ENCODE measurements around the gene GOLGA3. TPM values are rescaled to one million over a fixed set of nuclear protein-coding genes. Genes with fewer than 3 reads are reported as not detected.

The GOLGA3 gene
- total and polyA plus RNA-seq, 9 of the 15 experiments (the other 6 are each of a cell fraction or from before 2014, with no cell fraction given), result 1.9 to 48.1 (median 18.4) TPM

DNA sequence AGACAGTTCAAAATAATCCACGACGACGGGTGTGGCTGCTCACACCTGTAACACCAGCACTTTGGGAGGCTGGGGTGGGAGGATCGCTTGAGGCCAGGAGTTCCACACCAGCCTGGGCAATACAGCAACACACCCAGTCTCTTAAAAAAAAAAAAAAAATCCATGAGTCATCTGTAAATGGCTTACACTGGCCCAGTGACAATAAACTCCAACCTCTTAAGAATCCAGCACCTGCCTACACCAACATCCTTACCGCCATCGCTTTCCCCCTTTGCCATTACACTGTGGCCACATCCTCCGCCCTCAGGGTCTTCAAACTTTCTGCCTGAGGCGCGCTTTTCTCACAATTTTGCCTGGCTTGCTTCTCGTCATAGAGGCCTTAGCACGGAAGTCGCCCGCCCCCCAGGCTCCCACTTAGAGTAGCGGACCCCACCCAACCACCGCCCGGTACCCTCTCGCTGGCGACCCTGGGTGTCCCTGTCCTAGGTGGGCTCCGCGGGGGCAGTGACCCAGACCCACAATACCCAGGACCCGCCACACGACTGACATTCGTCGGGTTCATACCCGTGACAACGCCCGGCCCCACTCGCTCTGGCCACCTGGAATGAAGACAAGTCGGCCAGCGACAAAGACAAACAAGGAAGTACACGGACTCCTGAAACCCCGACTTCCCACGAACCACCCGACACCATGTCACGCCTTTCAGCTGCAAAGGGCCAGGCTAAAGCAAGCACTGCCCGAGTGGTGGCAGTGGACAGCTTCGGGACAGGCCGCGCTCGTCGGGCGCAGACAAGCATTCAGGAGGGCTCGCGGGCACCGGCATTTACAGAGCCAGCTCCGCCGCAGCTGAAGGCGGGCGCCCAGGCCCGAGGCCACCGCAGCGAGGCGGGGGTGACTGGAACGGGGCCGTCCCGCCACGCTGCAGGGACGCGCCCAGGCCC, 636 bp downstream of the GOLGA3 start (continued):
- TF ChIP-seq, protein P1, sequence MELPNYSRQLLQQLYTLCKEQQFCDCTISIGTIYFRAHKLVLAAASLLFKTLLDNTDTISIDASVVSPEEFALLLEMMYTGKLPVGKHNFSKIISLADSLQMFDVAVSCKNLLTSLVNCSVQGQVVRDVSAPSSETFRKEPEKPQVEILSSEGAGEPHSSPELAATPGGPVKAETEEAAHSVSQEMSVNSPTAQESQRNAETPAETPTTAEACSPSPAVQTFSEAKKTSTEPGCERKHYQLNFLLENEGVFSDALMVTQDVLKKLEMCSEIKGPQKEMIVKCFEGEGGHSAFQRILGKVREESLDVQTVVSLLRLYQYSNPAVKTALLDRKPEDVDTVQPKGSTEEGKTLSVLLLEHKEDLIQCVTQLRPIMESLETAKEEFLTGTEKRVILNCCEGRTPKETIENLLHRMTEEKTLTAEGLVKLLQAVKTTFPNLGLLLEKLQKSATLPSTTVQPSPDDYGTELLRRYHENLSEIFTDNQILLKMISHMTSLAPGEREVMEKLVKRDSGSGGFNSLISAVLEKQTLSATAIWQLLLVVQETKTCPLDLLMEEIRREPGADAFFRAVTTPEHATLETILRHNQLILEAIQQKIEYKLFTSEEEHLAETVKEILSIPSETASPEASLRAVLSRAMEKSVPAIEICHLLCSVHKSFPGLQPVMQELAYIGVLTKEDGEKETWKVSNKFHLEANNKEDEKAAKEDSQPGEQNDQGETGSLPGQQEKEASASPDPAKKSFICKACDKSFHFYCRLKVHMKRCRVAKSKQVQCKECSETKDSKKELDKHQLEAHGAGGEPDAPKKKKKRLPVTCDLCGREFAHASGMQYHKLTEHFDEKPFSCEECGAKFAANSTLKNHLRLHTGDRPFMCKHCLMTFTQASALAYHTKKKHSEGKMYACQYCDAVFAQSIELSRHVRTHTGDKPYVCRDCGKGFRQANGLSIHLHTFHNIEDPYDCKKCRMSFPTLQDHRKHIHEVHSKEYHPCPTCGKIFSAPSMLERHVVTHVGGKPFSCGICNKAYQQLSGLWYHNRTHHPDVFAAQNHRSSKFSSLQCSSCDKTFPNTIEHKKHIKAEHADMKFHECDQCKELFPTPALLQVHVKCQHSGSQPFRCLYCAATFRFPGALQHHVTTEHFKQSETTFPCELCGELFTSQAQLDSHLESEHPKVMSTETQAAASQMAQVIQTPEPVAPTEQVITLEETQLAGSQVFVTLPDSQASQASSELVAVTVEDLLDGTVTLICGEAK (IDR thresholded peaks at IDR 0.05), result peak; percentile 42; the same call in 1 of the 2 replicates
- TF ChIP-seq, protein P1 (CRISPR knock-in tag; IDR thresholded peaks at IDR 0.05), result no peak
- TF ChIP-seq BCOR (IDR thresholded peaks at IDR 0.05) (no peak), SRSF3 (IDR thresholded peaks at IDR 0.05; ENCODE audit: insufficient read depth, low read length) (no peak), ZNF668 (CRISPR knock-in tag; IDR thresholded peaks at IDR 0.05) (no peak), ZKSCAN1 (IDR thresholded peaks at IDR 0.05; ENCODE audit: low read depth, low read length) (no peak), ZNF282 (CRISPR knock-in tag; IDR thresholded peaks at IDR 0.05) (0 out of 2 replicates have a peak, but pooled peaks have one; percentile 42), PHB (CRISPR knock-in tag; IDR thresholded peaks at IDR 0.05) (no peak), POU5F1 (IDR thresholded peaks at IDR 0.05; ENCODE audit: borderline replicate concordance, low read depth, low read length, partially characterized antibody) (no peak), FOXP1 (CRISPR knock-in tag; IDR thresholded peaks at IDR 0.05) (no peak), TARDBP (IDR thresholded peaks at IDR 0.05) (no peak), PRPF4 (IDR thresholded peaks at IDR 0.05; ENCODE audit: insufficient read depth, low read depth, low read length, poor library complexity, severe bottlenecking) (no peak), DNMT1 (IDR thresholded peaks at IDR 0.05) (no peak), NFE2 (IDR thresholded peaks at IDR 0.05; ENCODE audit: low read depth) (peak; percentile 64), ZNF384 (IDR thresholded peaks at IDR 0.05; ENCODE audit: low read depth, low read length) (peak; percentile 93), SMARCE1 (IDR thresholded peaks at IDR 0.05) (0 out of 2 replicates have a peak, but pooled peaks have one; percentile 16), NKRF (IDR thresholded peaks at IDR 0.05; ENCODE audit: borderline replicate concordance) (peak; percentile 67), ZNF76 (CRISPR knock-in tag; IDR thresholded peaks at IDR 0.05; ENCODE audit: borderline replicate concordance) (no peak)
